DMS53 treated with DMSO at 0.1 percent for 48 hours (cell line): Measurements from ENCODE around the gene RASGEF1B.

Source experiments
- DNase-seq: peaks from one replicate; lab custom pipeline; 2025; ENCODE audit not compliant: unreplicated experiment; lab: John Stamatoyannopoulos, UW

Gene RASGEF1B

GRCh38 chr4:81466841-81467671 lies 4.7 kb downstream of the RASGEF1B start:
- peak; percentile 66 for DNase-seq

- no peak for DNase-seq
These were observed 6.0 kb downstream of the RASGEF1B start for GRCh38 chr4:81465406-81466340.

GRCh38 chr4:81460834-81461233 lies 10.9 kb downstream of the RASGEF1B start:
- DNase-seq = no peak

- no peak for DNase-seq
These were observed 11.5 kb downstream of the RASGEF1B start for GRCh38 chr4:81460191-81460701.

- no peak for DNase-seq
These were observed 12.5 kb downstream of the RASGEF1B start for GRCh38 chr4:81459228-81459627.

- DNase-seq = no peak
These were observed 13.7 kb downstream of the RASGEF1B start for GRCh38 chr4:81457921-81458520.

GRCh38 chr4:81457345-81457744 lies 14.4 kb downstream of the RASGEF1B start:
- DNase-seq = no peak

GRCh38 chr4:81455897-81456296 lies 15.8 kb downstream of the RASGEF1B start:
- no peak for DNase-seq

- no peak for DNase-seq
These were observed 16.8 kb downstream of the RASGEF1B start for GRCh38 chr4:81454948-81455347.

GRCh38 chr4:81454499-81454898 lies 17.2 kb downstream of the RASGEF1B start:
- DNase-seq = peak; percentile 55

GRCh38 chr4:81453024-81453423 lies 18.7 kb downstream of the RASGEF1B start:
- no peak for DNase-seq

- DNase-seq = no peak
These were observed 19.2 kb downstream of the RASGEF1B start for GRCh38 chr4:81452452-81453006.

GRCh38 chr4:81449015-81449414 lies 22.7 kb downstream of the RASGEF1B start:
- no peak for DNase-seq

- DNase-seq = no peak
These were observed 24.0 kb downstream of the RASGEF1B start for GRCh38 chr4:81447566-81448229.

- DNase-seq = no peak
These were observed 25.1 kb downstream of the RASGEF1B start for GRCh38 chr4:81446634-81447033.

GRCh38 chr4:81445196-81445595 lies 26.5 kb downstream of the RASGEF1B start:
- DNase-seq = no peak

- no peak for DNase-seq
These were observed 29.1 kb downstream of the RASGEF1B start for GRCh38 chr4:81442484-81443085.

GRCh38 chr4:81440949-81441348 lies 30.8 kb downstream of the RASGEF1B start:
- no peak for DNase-seq

GRCh38 chr4:81436941-81437574 lies 34.6 kb downstream of the RASGEF1B start:
- no peak for DNase-seq

GRCh38 chr4:81436096-81436495 lies 35.6 kb downstream of the RASGEF1B start:
- no peak for DNase-seq
